Suprapubic skin (tissue), 4 donors: ENCODE results near the gene IGSF5. TPM values are rescaled to one million over a fixed set of nuclear protein-coding genes. Genes with fewer than 3 reads are reported as not detected.

Experiments used
- DNase-seq, 2 donors: peaks; one replicate each; pipeline ENCODE4 v3.0.0-alpha.2; 2019; ENCODE audit warnings: low spot score in 2 of 2
- H3K27ac ChIP-seq: fragments of 200-600 bp; sonication (generic); one replicate; pipeline ENCODE4 v1.5.1; 2019
- H3K27me3 ChIP-seq: fragments of 200-600 bp; sonication (generic); one replicate; pipeline ENCODE4 v1.5.1; 2019
- H3K36me3 ChIP-seq: fragments of 200-600 bp; sonication (generic); one replicate; pipeline ENCODE4 v1.5.1; 2019
- H3K4me1 ChIP-seq: fragments of 200-600 bp; sonication (generic); one replicate; pipeline ENCODE4 v1.5.1; 2019
- H3K4me3 ChIP-seq: fragments of 200-600 bp; sonication (generic); one replicate; pipeline ENCODE4 v1.5.1; 2019; ENCODE audit warnings: mild to moderate bottlenecking
- H3K9me3 ChIP-seq: fragments of 200-600 bp; sonication (generic); one replicate; pipeline ENCODE4 v1.5.1; 2019
- EP300 ChIP-seq: sonication (generic); formaldehyde crosslinking; IDR thresholded peaks from one replicate; pipeline ENCODE4 v1.6.1; 2017; ENCODE audit warnings: antibody characterized with exemption
- POLR2A ChIP-seq, 2 donors: fragments of 450-650 bp; IDR thresholded peaks; one replicate each; pipeline ENCODE4 v1.6.1; 2017; ENCODE audit warnings: antibody characterized with exemption in 2 of 2, mild to moderate bottlenecking in 2 of 2, moderate library complexity in 2 of 2
- POLR2AphosphoS5 ChIP-seq, 3 donors: sonication (generic); formaldehyde crosslinking; IDR thresholded peaks; one replicate each; pipeline ENCODE4 v1.6.1; 2017; ENCODE audit warnings: antibody characterized with exemption in 3 of 3
- WGBS: methylation state at CpG from one replicate; pipeline ENCODE4 v1.1.5; 2018; 5-methylcytosine and 5-hydroxymethylcytosine counted together
- total RNA-seq, 4 donors: library from RNA; depleted of rRNA; stranded (reverse); fragments of >200 nt; gene quantifications; one replicate each; pipeline ENCODE4 v1.1.0, GENCODE V29; 2016
- TF ChIP-seq, protein P1 (sequence below), 2 donors: fragments of 200-600 bp in 1 of 2; fragments of 450-650 bp in 1 of 2; sonication (generic) in 1 of 2; IDR thresholded peaks; one replicate each; pipeline ENCODE4 v1.5.1; 2016 to 2019; ENCODE audit warnings: antibody characterized with exemption in 2 of 2, mild to moderate bottlenecking in 1 of 2, moderate library complexity in 1 of 2

IGSF5 gene
- total RNA-seq, 4 donors from 2014 or later: 0.95 to 1.0 TPM; not detected in 2

DNA sequence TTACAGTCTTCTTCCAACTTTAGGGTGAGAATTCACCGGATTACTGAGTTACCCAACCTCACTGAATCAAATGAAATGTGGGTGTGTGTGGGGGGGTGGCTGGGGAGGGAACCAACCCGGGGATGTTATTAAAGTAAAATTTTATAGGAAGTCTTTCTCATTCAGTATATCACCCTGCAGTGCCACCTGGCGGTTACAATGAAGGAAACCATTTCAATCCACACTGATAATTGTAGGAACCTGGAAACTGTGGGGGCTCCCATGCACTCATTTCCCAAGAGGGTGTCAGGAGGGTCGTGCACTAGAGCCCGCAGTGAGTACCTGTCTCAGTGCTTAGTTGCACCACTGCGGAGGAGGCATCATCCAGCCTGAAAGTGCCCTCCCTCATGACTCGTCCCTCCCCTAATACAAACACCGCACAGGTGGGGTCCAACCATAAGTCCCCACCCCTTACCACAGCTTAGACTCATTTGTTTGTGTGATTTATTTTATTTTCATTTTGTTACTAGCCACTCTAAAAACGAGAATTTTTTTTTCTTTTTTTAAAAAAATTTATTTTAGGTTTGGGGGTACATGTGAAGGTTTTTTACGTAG lies 29.1 kb upstream of the IGSF5 start:
- no peak for DNase-seq
- Histone ChIP-seq H3K27ac (no peak overlapping the region), H3K36me3 (no peaks in the 10 kb centered on the region), H3K27me3 (peaks cover 8% of the 10 kb centered on the region), H3K4me3 (no peak overlapping the region), H3K9me3 (no peaks in the 10 kb centered on the region), H3K4me1 (no peaks in the 10 kb centered on the region)
- TF ChIP-seq, protein P1, sequence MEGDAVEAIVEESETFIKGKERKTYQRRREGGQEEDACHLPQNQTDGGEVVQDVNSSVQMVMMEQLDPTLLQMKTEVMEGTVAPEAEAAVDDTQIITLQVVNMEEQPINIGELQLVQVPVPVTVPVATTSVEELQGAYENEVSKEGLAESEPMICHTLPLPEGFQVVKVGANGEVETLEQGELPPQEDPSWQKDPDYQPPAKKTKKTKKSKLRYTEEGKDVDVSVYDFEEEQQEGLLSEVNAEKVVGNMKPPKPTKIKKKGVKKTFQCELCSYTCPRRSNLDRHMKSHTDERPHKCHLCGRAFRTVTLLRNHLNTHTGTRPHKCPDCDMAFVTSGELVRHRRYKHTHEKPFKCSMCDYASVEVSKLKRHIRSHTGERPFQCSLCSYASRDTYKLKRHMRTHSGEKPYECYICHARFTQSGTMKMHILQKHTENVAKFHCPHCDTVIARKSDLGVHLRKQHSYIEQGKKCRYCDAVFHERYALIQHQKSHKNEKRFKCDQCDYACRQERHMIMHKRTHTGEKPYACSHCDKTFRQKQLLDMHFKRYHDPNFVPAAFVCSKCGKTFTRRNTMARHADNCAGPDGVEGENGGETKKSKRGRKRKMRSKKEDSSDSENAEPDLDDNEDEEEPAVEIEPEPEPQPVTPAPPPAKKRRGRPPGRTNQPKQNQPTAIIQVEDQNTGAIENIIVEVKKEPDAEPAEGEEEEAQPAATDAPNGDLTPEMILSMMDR (IDR thresholded peaks at IDR 0.05): peak; percentile 20 to 53
- TF ChIP-seq EP300 (no peak), POLR2AphosphoS5 (IDR thresholded peaks at IDR 0.05) (no peak), POLR2A (IDR thresholded peaks at IDR 0.05) (no peak)
- 32% methylated on average over 10 of the region's 10 CpGs for WGBS

DNA sequence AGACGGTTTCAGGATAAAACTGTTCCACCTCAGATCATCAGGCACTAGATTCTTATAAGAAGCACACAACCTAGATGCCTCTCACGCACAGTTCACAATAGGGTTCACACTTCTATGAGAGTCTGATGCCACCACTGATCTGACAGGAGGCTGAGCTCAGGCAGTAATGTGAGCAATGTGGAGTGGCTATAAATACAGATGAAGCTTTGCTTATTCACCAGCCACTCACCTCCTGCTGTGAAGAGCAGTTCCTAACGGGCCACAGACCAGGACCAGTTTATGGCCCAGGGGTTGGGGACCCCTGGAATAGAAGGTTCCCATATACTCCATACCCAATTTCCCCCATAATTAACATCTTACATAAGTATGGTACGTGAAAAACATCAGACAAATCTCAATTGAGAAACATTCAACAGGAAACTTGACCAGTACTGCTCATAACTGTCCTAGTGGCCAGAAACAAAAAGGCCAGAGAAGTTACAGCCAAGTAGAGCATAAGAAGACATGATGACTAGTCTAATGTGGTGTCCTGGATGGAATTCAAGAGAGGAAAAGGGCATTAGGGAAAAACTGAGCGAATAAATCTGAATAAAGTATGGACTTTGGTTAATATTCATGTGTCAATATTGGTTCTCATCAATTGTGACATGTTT lies 24.7 kb upstream of the IGSF5 start:
- Histone ChIP-seq H3K4me1 (no peaks in the 10 kb centered on the region), H3K27ac (no peak overlapping the region), H3K27me3 (peaks cover 4% of the 10 kb centered on the region), H3K36me3 (no peaks in the 10 kb centered on the region), H3K4me3 (no peak overlapping the region), H3K9me3 (no peaks in the 10 kb centered on the region)
- TF ChIP-seq POLR2A (IDR thresholded peaks at IDR 0.05): no peak
- TF ChIP-seq EP300: no peak
- TF ChIP-seq, protein P1 (IDR thresholded peaks at IDR 0.05): no peak
- no peak for TF ChIP-seq POLR2AphosphoS5 (IDR thresholded peaks at IDR 0.05)
- no peak for DNase-seq
- 83% methylated on average over 5 of the region's 5 CpGs for WGBS

DNA sequence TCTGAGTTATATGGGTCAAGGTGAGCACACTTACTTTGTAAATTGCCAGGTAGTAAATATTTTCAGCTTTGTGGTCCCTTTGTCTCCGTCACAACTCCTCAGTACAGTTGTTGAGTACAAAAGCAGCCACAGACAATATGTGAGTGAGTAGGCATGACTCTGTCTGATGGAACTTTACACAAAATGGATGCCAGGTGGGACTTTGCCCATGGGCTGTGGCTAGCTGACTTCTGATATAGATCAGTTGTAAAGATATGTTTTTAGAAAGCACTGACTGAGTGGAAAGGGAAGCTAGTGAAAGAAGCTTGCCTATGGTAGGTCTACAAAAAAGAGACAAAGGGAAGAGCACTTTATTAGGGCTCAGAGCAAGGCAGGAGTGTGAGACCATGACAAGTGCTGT lies 23.1 kb upstream of the IGSF5 start:
- no peak overlapping the region for H3K4me3 ChIP-seq
- no peaks in the 10 kb centered on the region for H3K9me3 ChIP-seq
- 92% methylated on average over 1 of the region's 1 CpG for WGBS
- no peaks in the 10 kb centered on the region for H3K4me1 ChIP-seq
- TF ChIP-seq, protein P1 (IDR thresholded peaks at IDR 0.05): no peak
- no peak for TF ChIP-seq POLR2A (IDR thresholded peaks at IDR 0.05)
- no peak for TF ChIP-seq POLR2AphosphoS5 (IDR thresholded peaks at IDR 0.05)
- TF ChIP-seq EP300: no peak
- H3K27ac ChIP-seq: no peak overlapping the region
- H3K27me3 ChIP-seq: peaks cover 4% of the 10 kb centered on the region
- H3K36me3 ChIP-seq: no peaks in the 10 kb centered on the region
- DNase-seq: no peak

DNA sequence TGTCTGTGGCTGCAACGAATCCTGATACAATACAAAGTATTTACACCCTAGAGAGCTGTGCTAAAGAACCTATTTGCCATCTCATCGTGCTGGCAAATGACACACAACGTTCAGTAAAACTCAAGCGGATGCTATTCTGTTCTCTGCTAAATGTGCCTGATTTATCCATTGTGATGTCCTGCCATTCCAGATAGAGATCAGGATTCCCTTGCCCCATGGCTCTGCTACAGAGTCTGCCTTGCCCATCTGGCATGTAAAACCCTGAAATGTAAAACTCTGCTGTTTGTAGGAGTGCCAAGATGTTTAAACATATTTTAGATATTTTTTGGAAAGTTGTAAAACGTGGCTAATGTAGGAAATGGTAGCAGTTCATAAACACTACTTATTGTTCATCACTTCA lies 20.0 kb upstream of the IGSF5 start:
- Histone ChIP-seq H3K9me3 (no peaks in the 10 kb centered on the region), H3K27me3 (no peaks in the 10 kb centered on the region), H3K4me1 (no peaks in the 10 kb centered on the region), H3K4me3 (no peak overlapping the region), H3K36me3 (no peaks in the 10 kb centered on the region), H3K27ac (no peak overlapping the region)
- no peak for TF ChIP-seq EP300
- 76% methylated on average over 5 of the region's 5 CpGs for WGBS
- no peak for DNase-seq

DNA sequence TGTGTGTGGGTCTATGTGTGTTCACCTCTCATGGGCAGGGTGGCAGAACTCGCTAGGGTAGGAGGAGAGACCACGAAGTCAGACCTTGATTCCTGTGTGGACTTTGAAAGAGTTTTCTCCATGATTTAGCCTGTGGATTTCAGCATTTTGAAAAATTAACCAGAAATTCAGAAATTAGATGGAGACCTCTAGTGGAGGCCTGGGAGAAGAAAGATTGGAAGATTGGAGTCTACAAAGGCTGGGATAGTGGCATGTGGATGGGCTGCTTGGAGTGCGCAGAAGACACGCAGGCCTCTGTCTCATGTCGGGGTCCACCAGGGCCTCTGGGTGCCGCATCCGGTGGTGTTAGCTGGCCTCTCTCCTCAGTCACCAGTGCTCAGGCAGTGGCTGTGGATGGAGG lies 18.9 kb upstream of the IGSF5 start:
- TF ChIP-seq POLR2A (IDR thresholded peaks at IDR 0.05) (no peak), POLR2AphosphoS5 (IDR thresholded peaks at IDR 0.05) (no peak), EP300 (no peak)
- TF ChIP-seq, protein P1 (IDR thresholded peaks at IDR 0.05): no peak
- 92% methylated on average over 7 of the region's 7 CpGs for WGBS
- no peak overlapping the region for H3K4me3 ChIP-seq
- no peaks in the 10 kb centered on the region for H3K27me3 ChIP-seq
- no peaks in the 10 kb centered on the region for H3K9me3 ChIP-seq
- no peak overlapping the region for H3K27ac ChIP-seq
- no peaks in the 10 kb centered on the region for H3K36me3 ChIP-seq
- H3K4me1 ChIP-seq: no peaks in the 10 kb centered on the region
- DNase-seq: peak in 1 of 2 donors; percentile 69
